Measurements from ENCODE around the gene DIS3L.

DNA sequence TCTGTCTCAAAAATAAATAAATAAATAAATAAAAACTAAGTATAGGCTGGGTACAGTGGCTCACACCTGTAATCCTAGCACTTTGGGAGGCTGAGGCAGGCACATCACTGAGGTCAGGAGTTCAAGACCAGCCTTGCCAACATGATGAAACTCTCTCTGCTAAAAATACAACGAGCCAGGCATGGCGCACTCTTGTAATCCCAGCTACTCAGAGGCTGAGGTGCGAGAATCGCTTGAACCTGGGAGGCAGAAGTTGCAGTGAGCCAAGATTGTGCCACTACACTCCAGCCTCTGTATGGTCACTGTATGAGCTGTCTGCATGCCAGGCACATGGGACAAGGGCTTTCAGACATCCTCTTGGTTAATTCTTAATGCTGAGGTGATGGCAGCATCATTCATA lies 34.4 kb downstream of the DIS3L start:
- TF ChIP-seq, protein P1, sequence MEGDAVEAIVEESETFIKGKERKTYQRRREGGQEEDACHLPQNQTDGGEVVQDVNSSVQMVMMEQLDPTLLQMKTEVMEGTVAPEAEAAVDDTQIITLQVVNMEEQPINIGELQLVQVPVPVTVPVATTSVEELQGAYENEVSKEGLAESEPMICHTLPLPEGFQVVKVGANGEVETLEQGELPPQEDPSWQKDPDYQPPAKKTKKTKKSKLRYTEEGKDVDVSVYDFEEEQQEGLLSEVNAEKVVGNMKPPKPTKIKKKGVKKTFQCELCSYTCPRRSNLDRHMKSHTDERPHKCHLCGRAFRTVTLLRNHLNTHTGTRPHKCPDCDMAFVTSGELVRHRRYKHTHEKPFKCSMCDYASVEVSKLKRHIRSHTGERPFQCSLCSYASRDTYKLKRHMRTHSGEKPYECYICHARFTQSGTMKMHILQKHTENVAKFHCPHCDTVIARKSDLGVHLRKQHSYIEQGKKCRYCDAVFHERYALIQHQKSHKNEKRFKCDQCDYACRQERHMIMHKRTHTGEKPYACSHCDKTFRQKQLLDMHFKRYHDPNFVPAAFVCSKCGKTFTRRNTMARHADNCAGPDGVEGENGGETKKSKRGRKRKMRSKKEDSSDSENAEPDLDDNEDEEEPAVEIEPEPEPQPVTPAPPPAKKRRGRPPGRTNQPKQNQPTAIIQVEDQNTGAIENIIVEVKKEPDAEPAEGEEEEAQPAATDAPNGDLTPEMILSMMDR (IDR thresholded peaks at IDR 0.05; ENCODE audit: low read length): no peak
- TF ChIP-seq EZH2 (optimal IDR thresholded peaks at IDR 0.05; ENCODE audit: low read depth, low read length) (no peak), EZH2phosphoT487 (IDR thresholded peaks at IDR 0.05; ENCODE audit: low read length) (no peak)
